Fibroblast of lung (primary cell): Measurements from ENCODE around the gene GAA.

Source experiments
- EZH2 ChIP-seq: IDR thresholded peaks from 2 replicates; pipeline ENCODE4 v1.5.1; 2012; ENCODE audit warnings: low read length, control low read depth, mild to moderate bottlenecking; ENCODE audit errors: missing control alignments
- TF ChIP-seq, protein P1 (sequence below), 2 donors: IDR thresholded peaks in 1 of 2; conservative IDR thresholded peaks in 1 of 2; 1 replicate in 1 of 2; 2 replicates in 1 of 2; pipeline ENCODE4 v1.5.1; 2011 to 2012; ENCODE audit warnings: low read length in 2 of 2, control low read depth in 1 of 2, inconsistent platforms in 1 of 2, low read depth in 1 of 2, mild to moderate bottlenecking in 1 of 2

DNA sequence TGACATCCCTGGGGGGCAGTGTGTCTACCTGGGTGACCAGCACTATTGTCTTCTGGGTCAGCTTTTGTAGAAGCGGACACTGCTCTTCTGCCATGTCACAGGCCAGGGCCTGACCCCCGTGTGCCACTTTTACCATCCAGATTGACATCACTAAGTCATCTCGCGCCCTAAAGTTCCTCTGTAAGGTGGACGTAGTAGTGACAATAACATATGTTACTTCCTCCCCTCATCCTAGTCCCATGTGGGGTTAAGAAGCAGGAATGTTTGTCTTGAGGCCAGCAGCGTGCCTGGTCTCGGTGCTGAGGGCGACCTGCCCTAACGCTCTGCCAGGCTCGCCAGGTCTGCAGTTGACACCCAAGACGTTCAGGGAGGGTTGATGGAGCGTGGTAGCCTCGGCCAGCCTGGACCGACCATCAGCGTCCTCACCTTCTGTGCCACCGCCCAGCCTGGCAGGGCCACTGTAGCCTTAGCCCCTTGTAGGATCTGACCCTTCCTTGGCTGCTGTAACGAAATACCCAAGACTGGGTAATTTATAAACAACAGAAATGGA is 20.7 kb downstream of the GAA start:
- TF ChIP-seq, protein P1, sequence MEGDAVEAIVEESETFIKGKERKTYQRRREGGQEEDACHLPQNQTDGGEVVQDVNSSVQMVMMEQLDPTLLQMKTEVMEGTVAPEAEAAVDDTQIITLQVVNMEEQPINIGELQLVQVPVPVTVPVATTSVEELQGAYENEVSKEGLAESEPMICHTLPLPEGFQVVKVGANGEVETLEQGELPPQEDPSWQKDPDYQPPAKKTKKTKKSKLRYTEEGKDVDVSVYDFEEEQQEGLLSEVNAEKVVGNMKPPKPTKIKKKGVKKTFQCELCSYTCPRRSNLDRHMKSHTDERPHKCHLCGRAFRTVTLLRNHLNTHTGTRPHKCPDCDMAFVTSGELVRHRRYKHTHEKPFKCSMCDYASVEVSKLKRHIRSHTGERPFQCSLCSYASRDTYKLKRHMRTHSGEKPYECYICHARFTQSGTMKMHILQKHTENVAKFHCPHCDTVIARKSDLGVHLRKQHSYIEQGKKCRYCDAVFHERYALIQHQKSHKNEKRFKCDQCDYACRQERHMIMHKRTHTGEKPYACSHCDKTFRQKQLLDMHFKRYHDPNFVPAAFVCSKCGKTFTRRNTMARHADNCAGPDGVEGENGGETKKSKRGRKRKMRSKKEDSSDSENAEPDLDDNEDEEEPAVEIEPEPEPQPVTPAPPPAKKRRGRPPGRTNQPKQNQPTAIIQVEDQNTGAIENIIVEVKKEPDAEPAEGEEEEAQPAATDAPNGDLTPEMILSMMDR (conservative IDR thresholded peaks at IDR 0.05 in 1 of 2, IDR thresholded peaks at IDR 0.05 in 1 of 2; ENCODE audit: low read depth in 1 of 2, low read length in 2 of 2) = no peak
- TF ChIP-seq EZH2 = no peak
